Hematopoietic multipotent progenitor cell (in vitro differentiated cells): ENCODE data around the gene TMTC3. TPM values are rescaled to one million over a fixed set of nuclear protein-coding genes. Genes with fewer than 3 reads are reported as not detected.
"Not testable (repeated sequence)": the region's sequence is repeated elsewhere in the genome, so short reads cannot be mapped to it uniquely, and the experiment has no call there.

Experiments used
- DNase-seq, 3 donors: peaks; one replicate each; pipeline ENCODE4 v3.0.0-alpha.2; 2011 to 2015; ENCODE audit warnings: low read depth in 2 of 3, low spot score in 2 of 3
- total RNA-seq: library from RNA; depleted of rRNA; stranded (reverse); fragments of >200 nt; gene quantifications from one replicate; pipeline ENCODE4 v1.2.3, GENCODE V29; 2012

Gene TMTC3
- total RNA-seq: 5.9 TPM

- DNase-seq: peak; percentile 81 to 99 (median 98)
Observed at GRCh38 chr12:88141774-88142609, at the start of gene TMTC3, which contains the start of gene CEP290. TSS of gene TMTC3 (plus strand) at chr12:88142307. CDS start at chr12:88148316, 6,009 bp downstream. TSS of gene CEP290 (minus strand) at chr12:88142088. CDS start at chr12:88141307, 781 bp downstream.

GRCh38 chr12:88092771-88093170 lies 49.3 kb upstream of the TMTC3 start:
- DNase-seq: no peak

GRCh38 chr12:88093573-88093972 lies 48.5 kb upstream of the TMTC3 start:
- DNase-seq: no peak

GRCh38 chr12:88108021-88108420 lies 34.1 kb upstream of the TMTC3 start:
- no peak for DNase-seq

GRCh38 chr12:88111074-88111652 lies 30.9 kb upstream of the TMTC3 start:
- DNase-seq: peak in 2 of 3 donors; percentile 23 to 67

- DNase-seq: no peak
Observed at GRCh38 chr12:88113871-88114270, 28.2 kb upstream of the TMTC3 start.

GRCh38 chr12:88122666-88123065 lies 19.4 kb upstream of the TMTC3 start:
- DNase-seq: no peak

GRCh38 chr12:88127099-88127498 lies 15.0 kb upstream of the TMTC3 start:
- DNase-seq: no peak

GRCh38 chr12:88127855-88128254 lies 14.3 kb upstream of the TMTC3 start:
- DNase-seq: no peak

- DNase-seq: no peak
Observed at GRCh38 chr12:88132392-88132791, 9.7 kb upstream of the TMTC3 start.

- not testable (repeated sequence) for DNase-seq
Observed at GRCh38 chr12:88133181-88133580, 8.9 kb upstream of the TMTC3 start.

- DNase-seq: not testable (repeated sequence)
Observed at GRCh38 chr12:88139711-88140110, 2.4 kb upstream of the TMTC3 start.

- no peak for DNase-seq
Observed at GRCh38 chr12:88141425-88141773, 708 bp upstream of the TMTC3 start.

- no peak for DNase-seq
Observed at GRCh38 chr12:88142610-88142991, 494 bp downstream of the TMTC3 start.

- no peak for DNase-seq
Observed at GRCh38 chr12:88144037-88144436, 1.9 kb downstream of the TMTC3 start.

- no peak for DNase-seq
Observed at GRCh38 chr12:88144546-88145468, 2.7 kb downstream of the TMTC3 start.

- DNase-seq: no peak
Observed at GRCh38 chr12:88145567-88146505, 3.7 kb downstream of the TMTC3 start.

GRCh38 chr12:88150063-88150462 lies 8.0 kb downstream of the TMTC3 start:
- DNase-seq: no peak

- peak in 2 of 3 donors; percentile 19 to 57 for DNase-seq
Observed at GRCh38 chr12:88153959-88154358, 11.9 kb downstream of the TMTC3 start.

GRCh38 chr12:88156075-88156654 lies 14.1 kb downstream of the TMTC3 start:
- no peak for DNase-seq
